ENCODE measurements around the gene MEF2D.

DNA sequence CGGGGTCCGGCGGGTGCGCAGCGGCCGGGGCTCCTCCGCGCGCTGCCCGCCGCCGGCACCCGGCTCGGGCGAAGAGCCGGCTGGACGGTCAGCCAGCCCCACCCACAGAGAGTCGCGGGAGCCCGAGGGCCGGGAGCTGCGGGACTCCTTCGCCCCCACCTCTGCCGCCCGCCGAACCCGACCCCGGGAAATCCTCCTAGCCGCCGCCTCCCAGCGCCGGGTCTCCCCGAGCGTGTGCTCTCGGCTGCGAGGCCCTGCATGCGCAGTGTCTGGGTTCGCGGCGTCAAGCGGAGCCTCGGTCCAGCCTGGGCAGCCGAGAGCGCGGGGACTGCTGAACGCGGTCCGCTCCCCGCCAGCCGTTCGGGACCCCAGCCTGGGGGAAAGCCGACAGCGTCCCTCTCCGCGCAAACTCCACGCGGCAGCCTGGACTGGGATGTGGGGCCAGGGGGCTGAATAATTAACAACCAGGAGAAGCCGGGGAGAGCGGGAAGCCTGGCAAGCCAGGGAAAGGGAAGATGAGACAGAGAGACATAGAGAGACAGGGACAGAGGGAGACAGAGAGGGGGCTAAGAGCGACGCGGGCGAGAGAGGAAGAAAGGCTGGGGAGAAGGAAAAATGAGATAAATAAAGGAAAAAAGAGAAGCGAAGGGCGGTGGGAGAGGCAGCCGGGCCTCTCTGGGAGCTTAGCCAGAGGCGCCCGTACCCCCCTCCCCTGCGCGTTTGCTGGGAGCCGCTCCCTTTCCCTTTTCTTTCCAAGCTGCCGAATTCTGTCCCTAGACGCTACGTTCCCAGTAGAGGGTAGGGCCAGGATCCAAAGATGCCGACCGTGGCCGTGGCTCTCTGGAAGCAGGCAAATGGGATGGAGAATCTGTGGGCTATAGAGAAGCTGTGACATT lies 64.2 kb downstream of the MEF2D start:
- no peak for TF ChIP-seq POLR2AphosphoS5 (IDR thresholded peaks at IDR 0.05; ENCODE audit: low read depth)
- TF ChIP-seq, protein P1, sequence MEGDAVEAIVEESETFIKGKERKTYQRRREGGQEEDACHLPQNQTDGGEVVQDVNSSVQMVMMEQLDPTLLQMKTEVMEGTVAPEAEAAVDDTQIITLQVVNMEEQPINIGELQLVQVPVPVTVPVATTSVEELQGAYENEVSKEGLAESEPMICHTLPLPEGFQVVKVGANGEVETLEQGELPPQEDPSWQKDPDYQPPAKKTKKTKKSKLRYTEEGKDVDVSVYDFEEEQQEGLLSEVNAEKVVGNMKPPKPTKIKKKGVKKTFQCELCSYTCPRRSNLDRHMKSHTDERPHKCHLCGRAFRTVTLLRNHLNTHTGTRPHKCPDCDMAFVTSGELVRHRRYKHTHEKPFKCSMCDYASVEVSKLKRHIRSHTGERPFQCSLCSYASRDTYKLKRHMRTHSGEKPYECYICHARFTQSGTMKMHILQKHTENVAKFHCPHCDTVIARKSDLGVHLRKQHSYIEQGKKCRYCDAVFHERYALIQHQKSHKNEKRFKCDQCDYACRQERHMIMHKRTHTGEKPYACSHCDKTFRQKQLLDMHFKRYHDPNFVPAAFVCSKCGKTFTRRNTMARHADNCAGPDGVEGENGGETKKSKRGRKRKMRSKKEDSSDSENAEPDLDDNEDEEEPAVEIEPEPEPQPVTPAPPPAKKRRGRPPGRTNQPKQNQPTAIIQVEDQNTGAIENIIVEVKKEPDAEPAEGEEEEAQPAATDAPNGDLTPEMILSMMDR (IDR thresholded peaks at IDR 0.05; ENCODE audit: insufficient read depth, low read length), result no peak
- TF ChIP-seq SPI1 (IDR thresholded peaks at IDR 0.05; ENCODE audit: borderline replicate concordance, low read depth), result no peak

Data from HL-60 (cell line).